Measurements from ENCODE around the gene UQCR10.

UQCR10 gene

DNA sequence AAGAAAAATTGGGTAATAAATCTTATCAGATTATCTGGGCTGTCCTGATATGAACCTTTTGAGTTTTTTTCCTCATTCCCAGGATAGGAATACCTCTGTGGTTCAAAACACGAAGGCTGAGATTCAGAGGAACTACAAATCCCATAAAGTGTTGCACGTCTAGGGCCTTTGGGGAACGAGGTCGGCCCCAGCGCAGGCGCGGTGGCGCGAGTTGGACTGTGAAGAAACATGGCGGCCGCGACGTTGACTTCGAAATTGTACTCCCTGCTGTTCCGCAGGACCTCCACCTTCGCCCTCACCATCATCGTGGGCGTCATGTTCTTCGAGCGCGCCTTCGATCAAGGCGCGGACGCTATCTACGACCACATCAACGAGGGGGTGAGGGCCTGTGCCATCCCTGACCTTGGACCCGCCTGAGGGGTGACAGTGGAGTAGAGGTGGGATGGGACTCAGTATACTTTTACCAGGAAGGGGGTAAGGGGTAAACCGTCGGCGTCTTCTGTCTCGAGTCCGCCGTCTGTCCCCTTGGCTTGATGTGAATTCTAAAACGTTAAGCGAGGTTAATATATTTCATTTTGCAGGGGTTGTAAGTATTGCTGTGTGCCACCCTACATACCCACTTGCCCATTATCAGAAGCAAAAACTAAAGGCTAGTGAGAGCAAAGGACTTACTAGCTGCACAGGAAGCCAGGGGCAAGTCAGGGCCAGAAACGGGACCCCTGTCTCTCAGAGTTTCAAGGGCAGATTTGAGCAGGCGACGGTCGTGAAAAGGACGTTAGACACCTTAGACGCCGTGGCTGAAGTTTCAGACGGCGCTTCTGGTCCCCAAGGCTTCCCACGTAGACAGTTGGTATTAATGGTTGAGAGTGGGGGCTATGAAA, at the start of gene UQCR10:
Gene UQCR10 (plus strand): TSS at position 199 of the 881 bp plus-strand sequence. CDS start 30 bp downstream, at position 229.
- Histone ChIP-seq H3K27ac (ENCODE audit: low read depth, low read length) (peak within 1 kb of the TSS; percentile 84), H3K27me3 (ENCODE audit: control insufficient read depth in 1 of 2, insufficient read depth in 2 of 2, low read length in 2 of 2) (no peaks in the 10 kb centered on the region), H3K4me1 (ENCODE audit: control insufficient read depth in 1 of 2, insufficient read depth in 2 of 2, low read length in 2 of 2) (peaks cover 21 to 23% of the 10 kb centered on the region in 2 donors), H3K9me3 (ENCODE audit: control insufficient read depth in 1 of 2, low read length in 2 of 2) (no peaks in the 10 kb centered on the region), H3K4me3 (ENCODE audit: low read depth in 1 of 2, low read length in 2 of 2) (peak within 1 kb of the TSS; percentile 84 to 96), H3K36me3 (ENCODE audit: control insufficient read depth in 1 of 2, insufficient read depth in 2 of 2, low read length in 2 of 2) (peaks cover 5 to 22% of the 10 kb centered on the region in 2 donors), H3K9ac (ENCODE audit: low read depth in 1 of 2, low read length in 2 of 2) (peak within 1 kb of the TSS; percentile 91 to 97)

DNA sequence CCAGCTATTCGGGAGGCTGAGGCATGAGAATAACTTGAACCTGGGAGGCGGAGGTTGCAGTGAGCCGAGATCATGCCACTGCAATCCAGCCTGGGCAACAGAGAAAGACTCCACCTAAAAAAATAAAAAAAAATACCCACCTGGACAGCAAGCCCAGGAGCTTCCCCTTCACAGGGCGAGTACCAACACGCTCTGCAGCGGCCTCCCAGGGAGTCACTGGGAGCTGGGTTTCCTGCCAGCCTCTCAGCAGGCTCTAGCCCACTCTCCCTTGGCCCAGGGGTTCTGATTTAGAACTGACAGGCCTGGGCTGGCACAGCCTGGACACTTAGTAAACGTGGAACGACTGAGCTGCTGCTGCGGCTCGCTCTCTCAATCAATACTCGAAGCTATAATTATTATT, 49.4 kb upstream of the UQCR10 start:
- H3K9me3 ChIP-seq (ENCODE audit: control insufficient read depth in 1 of 2, low read length in 2 of 2), result no peaks in the 10 kb centered on the region
- H3K4me3 ChIP-seq (ENCODE audit: low read depth in 1 of 2, low read length in 2 of 2), result no peak overlapping the region
- no peaks in the 10 kb centered on the region for H3K4me1 ChIP-seq (ENCODE audit: control insufficient read depth in 1 of 2, insufficient read depth in 2 of 2, low read length in 2 of 2)
- H3K36me3 ChIP-seq (ENCODE audit: control insufficient read depth in 1 of 2, insufficient read depth in 2 of 2, low read length in 2 of 2), result no peaks in the 10 kb centered on the region
- H3K9ac ChIP-seq (ENCODE audit: low read depth in 1 of 2, low read length in 2 of 2), result no peak overlapping the region
- no peak overlapping the region for H3K27ac ChIP-seq (ENCODE audit: low read depth, low read length)
- H3K27me3 ChIP-seq (ENCODE audit: control insufficient read depth in 1 of 2, insufficient read depth in 2 of 2, low read length in 2 of 2), result peaks cover 23 to 37% of the 10 kb centered on the region in 2 donors

DNA sequence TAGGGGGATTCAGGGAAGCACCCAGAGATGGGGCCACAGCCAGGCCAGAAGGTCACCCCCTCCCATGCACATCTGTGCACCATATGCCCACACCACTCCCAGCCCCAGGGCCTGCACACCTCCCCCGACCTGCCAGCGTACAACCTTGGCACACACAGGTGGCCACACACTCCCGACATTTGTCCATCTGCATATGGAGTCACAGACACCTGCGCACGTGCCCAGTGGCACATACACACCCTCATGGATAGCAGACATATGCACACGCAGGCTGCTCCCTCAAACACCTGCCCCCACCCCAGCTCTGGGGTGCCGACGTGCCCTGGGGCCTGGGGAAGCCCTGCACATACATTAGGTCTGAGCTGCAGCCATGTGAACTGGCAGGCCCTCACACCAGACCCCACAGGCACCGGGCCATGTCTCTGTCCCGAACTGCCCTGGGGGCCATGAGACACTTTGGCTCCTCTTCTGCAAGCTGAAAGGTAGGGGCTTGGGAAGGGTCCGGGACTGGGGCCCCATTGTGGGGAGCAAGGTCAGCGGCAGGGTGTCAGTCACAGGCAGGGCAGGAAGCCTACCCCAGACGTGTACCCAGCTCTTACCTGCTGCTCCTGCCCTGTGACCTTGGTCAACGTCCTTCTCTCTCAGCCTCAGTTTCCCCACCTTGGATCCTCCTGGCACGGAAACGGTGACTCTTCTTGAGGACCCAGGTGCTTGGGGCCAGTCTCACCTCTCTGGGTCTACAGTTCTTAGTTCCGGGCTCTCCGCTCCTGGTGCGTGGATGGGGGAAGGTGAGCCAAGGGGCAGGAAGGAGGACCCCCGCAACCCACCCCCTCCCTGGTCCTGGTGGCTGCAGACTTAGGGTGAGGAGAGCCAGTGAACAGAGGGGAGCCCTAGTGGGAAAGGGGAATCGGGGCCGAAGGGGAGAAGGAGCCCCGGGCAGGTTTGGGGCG, 47.9 kb upstream of the UQCR10 start:
- peaks cover 23 to 37% of the 10 kb centered on the region in 2 donors for H3K27me3 ChIP-seq (ENCODE audit: control insufficient read depth in 1 of 2, insufficient read depth in 2 of 2, low read length in 2 of 2)
- H3K4me3 ChIP-seq (ENCODE audit: low read depth in 1 of 2, low read length in 2 of 2), result no peak overlapping the region
- H3K9me3 ChIP-seq (ENCODE audit: control insufficient read depth in 1 of 2, low read length in 2 of 2), result no peaks in the 10 kb centered on the region
- no peak overlapping the region for H3K27ac ChIP-seq (ENCODE audit: low read depth, low read length)
- H3K9ac ChIP-seq (ENCODE audit: low read depth in 1 of 2, low read length in 2 of 2), result no peak overlapping the region
- H3K4me1 ChIP-seq (ENCODE audit: control insufficient read depth in 1 of 2, insufficient read depth in 2 of 2, low read length in 2 of 2), result no peaks in the 10 kb centered on the region
- no peaks in the 10 kb centered on the region for H3K36me3 ChIP-seq (ENCODE audit: control insufficient read depth in 1 of 2, insufficient read depth in 2 of 2, low read length in 2 of 2)

DNA sequence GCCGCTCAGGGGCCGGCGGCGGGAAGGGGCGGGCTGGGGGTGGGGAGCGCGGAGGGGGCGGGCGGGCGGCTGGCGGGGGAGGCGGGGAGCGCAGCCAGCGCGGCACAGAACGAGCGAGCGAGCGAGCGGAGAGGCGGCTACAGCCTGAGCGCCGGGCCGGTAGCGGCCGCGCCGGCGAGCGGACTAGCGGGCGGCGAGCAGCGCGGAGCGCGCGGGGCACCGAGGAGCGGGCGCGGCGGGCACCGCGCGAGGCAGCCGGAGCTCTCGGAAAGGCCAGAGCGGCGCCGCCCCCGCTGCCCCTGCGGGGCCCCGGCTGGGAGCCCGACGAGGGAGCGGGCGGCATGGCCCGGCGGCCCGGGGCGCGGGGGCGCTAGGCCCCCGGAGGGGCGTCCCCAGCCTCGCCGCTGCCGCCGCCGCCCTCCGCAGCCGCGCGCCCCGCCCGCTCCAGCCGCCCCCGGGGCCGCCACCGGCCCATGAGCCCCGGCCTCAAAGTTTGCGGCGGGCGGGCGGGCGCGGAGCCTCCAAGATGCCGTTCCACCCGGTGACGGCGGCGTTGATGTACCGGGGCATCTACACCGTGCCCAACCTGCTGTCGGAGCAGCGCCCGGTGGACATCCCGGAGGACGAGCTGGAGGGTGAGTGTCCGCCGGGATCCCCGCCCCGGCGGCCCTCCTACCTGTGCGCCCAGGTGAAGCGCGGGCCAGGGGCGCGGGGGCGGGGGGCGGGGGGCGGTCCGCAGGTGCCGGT, 47.1 kb upstream of the UQCR10 start, which contains the start of gene CABP7:
Gene CABP7 (plus strand): TSS at position 105 of the 747 bp plus-strand sequence. CDS start 422 bp downstream, at position 527.
- H3K4me3 ChIP-seq (ENCODE audit: low read depth in 1 of 2, low read length in 2 of 2), result no peak within 1 kb of the TSS
- no peaks in the 10 kb centered on the region for H3K9me3 ChIP-seq (ENCODE audit: control insufficient read depth in 1 of 2, low read length in 2 of 2)
- no peaks in the 10 kb centered on the region for H3K36me3 ChIP-seq (ENCODE audit: control insufficient read depth in 1 of 2, insufficient read depth in 2 of 2, low read length in 2 of 2)
- H3K27ac ChIP-seq (ENCODE audit: low read depth, low read length), result no peak within 1 kb of the TSS
- H3K27me3 ChIP-seq (ENCODE audit: control insufficient read depth in 1 of 2, insufficient read depth in 2 of 2, low read length in 2 of 2), result peaks cover 27 to 37% of the 10 kb centered on the region in 2 donors
- H3K9ac ChIP-seq (ENCODE audit: low read depth in 1 of 2, low read length in 2 of 2), result no peak within 1 kb of the TSS
- H3K4me1 ChIP-seq (ENCODE audit: control insufficient read depth in 1 of 2, insufficient read depth in 2 of 2, low read length in 2 of 2), result no peaks in the 10 kb centered on the region

DNA sequence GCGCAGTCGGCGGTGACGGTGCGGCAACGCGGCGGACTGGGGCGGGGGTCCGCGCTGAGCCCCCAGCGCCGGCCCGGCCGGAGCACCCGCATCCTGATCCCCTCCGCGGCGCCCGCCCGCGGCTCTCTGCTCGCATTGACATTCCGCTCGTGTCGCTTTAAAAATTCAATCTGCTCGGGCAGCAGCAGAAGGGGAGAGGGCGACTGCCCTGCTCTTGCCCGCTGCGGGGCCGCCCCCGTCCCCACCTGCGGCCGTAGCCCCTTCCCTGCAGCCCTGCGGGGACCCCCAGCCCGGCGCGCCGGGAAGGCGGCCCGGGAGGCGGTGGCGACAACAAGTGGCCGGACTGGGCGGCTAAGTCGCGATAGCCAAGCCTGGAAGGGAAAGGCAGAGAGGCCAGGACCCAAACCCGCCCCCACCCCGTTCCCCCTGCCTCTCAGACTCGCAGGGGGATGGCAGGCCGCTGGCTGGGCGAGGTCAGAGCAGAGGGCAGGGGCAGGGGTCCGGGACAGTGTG, 46.3 kb upstream of the UQCR10 start:
- Histone ChIP-seq H3K27me3 (ENCODE audit: control insufficient read depth in 1 of 2, insufficient read depth in 2 of 2, low read length in 2 of 2) (peaks cover 27 to 37% of the 10 kb centered on the region in 2 donors), H3K36me3 (ENCODE audit: control insufficient read depth in 1 of 2, insufficient read depth in 2 of 2, low read length in 2 of 2) (no peaks in the 10 kb centered on the region), H3K4me1 (ENCODE audit: control insufficient read depth in 1 of 2, insufficient read depth in 2 of 2, low read length in 2 of 2) (no peaks in the 10 kb centered on the region), H3K4me3 (ENCODE audit: low read depth in 1 of 2, low read length in 2 of 2) (no peak overlapping the region), H3K27ac (ENCODE audit: low read depth, low read length) (no peak overlapping the region), H3K9ac (ENCODE audit: low read depth in 1 of 2, low read length in 2 of 2) (no peak overlapping the region), H3K9me3 (ENCODE audit: control insufficient read depth in 1 of 2, low read length in 2 of 2) (no peaks in the 10 kb centered on the region)

DNA sequence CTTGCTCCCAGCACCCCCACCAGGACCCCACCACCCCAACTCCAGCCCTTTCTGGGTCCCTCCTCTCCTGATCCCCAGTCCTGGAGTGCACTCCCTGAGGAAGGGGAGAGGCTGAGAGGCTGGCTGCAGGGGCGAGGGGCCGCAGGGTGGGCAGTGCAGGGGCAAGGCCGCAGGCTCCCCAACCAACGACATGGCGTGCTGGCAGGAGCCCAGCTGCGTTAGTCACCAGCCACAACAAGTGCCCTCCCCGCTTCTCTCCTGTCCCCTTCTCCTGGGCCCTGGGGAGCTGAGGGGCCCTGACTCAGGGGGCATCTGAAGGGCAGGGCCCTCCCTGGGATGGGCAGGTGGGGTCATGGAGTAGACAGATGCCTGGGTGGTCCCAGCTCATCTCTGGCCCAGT, 45.0 kb upstream of the UQCR10 start:
- no peak overlapping the region for H3K9ac ChIP-seq (ENCODE audit: low read depth in 1 of 2, low read length in 2 of 2)
- no peaks in the 10 kb centered on the region for H3K4me1 ChIP-seq (ENCODE audit: control insufficient read depth in 1 of 2, insufficient read depth in 2 of 2, low read length in 2 of 2)
- H3K27ac ChIP-seq (ENCODE audit: low read depth, low read length), result no peak overlapping the region
- no peak overlapping the region for H3K4me3 ChIP-seq (ENCODE audit: low read depth in 1 of 2, low read length in 2 of 2)
- peaks cover 27 to 37% of the 10 kb centered on the region in 2 donors for H3K27me3 ChIP-seq (ENCODE audit: control insufficient read depth in 1 of 2, insufficient read depth in 2 of 2, low read length in 2 of 2)
- no peaks in the 10 kb centered on the region for H3K36me3 ChIP-seq (ENCODE audit: control insufficient read depth in 1 of 2, insufficient read depth in 2 of 2, low read length in 2 of 2)
- H3K9me3 ChIP-seq (ENCODE audit: control insufficient read depth in 1 of 2, low read length in 2 of 2), result no peaks in the 10 kb centered on the region

DNA sequence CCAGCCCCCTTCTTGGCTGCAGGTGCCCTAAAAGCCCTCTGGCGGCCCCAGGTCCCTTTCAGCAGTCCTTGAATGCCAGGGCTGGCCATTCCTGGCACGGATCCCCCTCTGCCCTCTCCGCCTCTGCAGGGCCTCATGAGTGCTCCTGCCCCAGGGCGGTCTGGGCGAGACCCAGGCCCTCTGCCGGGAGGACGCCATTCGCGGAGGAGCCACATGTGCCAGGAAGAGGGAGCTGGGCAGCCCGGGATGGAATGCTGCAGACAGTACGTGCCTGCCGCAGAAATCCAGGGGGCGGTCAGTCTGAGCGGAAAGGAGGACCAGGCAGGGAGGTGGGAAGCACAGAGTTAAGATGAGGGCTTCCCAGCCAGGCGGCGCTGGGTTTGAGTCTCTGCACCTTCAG, 44.6 kb upstream of the UQCR10 start:
- Histone ChIP-seq H3K4me1 (ENCODE audit: control insufficient read depth in 1 of 2, insufficient read depth in 2 of 2, low read length in 2 of 2) (no peaks in the 10 kb centered on the region), H3K27me3 (ENCODE audit: control insufficient read depth in 1 of 2, insufficient read depth in 2 of 2, low read length in 2 of 2) (peaks cover 27 to 37% of the 10 kb centered on the region in 2 donors), H3K27ac (ENCODE audit: low read depth, low read length) (no peak overlapping the region), H3K36me3 (ENCODE audit: control insufficient read depth in 1 of 2, insufficient read depth in 2 of 2, low read length in 2 of 2) (no peaks in the 10 kb centered on the region), H3K4me3 (ENCODE audit: low read depth in 1 of 2, low read length in 2 of 2) (no peak overlapping the region), H3K9ac (ENCODE audit: low read depth in 1 of 2, low read length in 2 of 2) (no peak overlapping the region), H3K9me3 (ENCODE audit: control insufficient read depth in 1 of 2, low read length in 2 of 2) (no peaks in the 10 kb centered on the region)

DNA sequence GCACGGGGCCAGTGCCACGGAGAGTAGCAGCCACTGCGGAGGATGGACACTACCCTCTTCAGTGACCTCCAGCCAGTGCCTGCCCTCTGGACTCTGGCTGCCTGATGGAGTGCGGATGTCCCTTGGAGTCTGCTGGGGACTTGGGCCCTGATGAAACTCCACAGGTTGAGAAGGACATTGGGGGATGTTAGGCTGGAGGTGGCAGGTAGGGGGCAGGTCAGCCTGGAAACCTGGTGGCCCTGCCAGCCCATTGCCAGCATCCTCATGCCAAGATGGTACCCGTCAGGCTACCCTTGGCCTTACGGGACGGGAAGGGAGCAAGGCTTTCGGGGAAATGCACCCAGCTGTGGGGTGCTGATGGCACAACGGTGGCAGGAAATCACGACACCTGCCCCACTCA, 43.4 kb upstream of the UQCR10 start:
- no peaks in the 10 kb centered on the region for H3K4me1 ChIP-seq (ENCODE audit: control insufficient read depth in 1 of 2, insufficient read depth in 2 of 2, low read length in 2 of 2)
- no peak overlapping the region for H3K4me3 ChIP-seq (ENCODE audit: low read depth in 1 of 2, low read length in 2 of 2)
- H3K36me3 ChIP-seq (ENCODE audit: control insufficient read depth in 1 of 2, insufficient read depth in 2 of 2, low read length in 2 of 2), result no peaks in the 10 kb centered on the region
- no peaks in the 10 kb centered on the region for H3K9me3 ChIP-seq (ENCODE audit: control insufficient read depth in 1 of 2, low read length in 2 of 2)
- no peak overlapping the region for H3K9ac ChIP-seq (ENCODE audit: low read depth in 1 of 2, low read length in 2 of 2)
- peaks cover 20 to 27% of the 10 kb centered on the region in 2 donors for H3K27me3 ChIP-seq (ENCODE audit: control insufficient read depth in 1 of 2, insufficient read depth in 2 of 2, low read length in 2 of 2)
- H3K27ac ChIP-seq (ENCODE audit: low read depth, low read length), result no peak overlapping the region

DNA sequence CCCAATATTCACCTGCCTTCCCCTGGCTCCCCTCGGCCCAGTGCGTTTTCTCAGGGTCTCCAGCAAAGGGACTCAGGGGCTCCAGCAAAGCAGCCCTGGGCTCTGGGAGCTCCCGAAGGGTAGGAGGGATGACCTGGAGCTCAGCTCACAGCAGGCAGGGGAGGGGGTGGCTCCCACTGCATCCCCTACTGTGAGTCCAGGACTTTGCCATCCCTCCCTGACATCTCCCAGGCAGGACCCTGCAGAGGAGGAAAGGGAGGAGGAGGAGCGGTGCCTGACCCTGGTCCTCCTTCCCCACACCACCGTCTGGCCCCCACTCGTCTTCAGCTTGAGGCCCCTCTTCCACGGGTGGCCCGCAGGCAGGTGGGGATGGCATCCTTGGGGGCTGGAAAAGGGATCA, 42.3 kb upstream of the UQCR10 start:
- H3K27ac ChIP-seq (ENCODE audit: low read depth, low read length), result no peak overlapping the region
- no peaks in the 10 kb centered on the region for H3K36me3 ChIP-seq (ENCODE audit: control insufficient read depth in 1 of 2, insufficient read depth in 2 of 2, low read length in 2 of 2)
- no peaks in the 10 kb centered on the region for H3K4me1 ChIP-seq (ENCODE audit: control insufficient read depth in 1 of 2, insufficient read depth in 2 of 2, low read length in 2 of 2)
- H3K27me3 ChIP-seq (ENCODE audit: control insufficient read depth in 1 of 2, insufficient read depth in 2 of 2, low read length in 2 of 2), result peaks cover 11 to 18% of the 10 kb centered on the region in 2 donors
- H3K4me3 ChIP-seq (ENCODE audit: low read depth in 1 of 2, low read length in 2 of 2), result no peak overlapping the region
- no peaks in the 10 kb centered on the region for H3K9me3 ChIP-seq (ENCODE audit: control insufficient read depth in 1 of 2, low read length in 2 of 2)
- no peak overlapping the region for H3K9ac ChIP-seq (ENCODE audit: low read depth in 1 of 2, low read length in 2 of 2)
